GM12878 (cell line): Measurements from ENCODE around the gene C1orf232. TPM values are rescaled to one million over a fixed set of nuclear protein-coding genes. Genes with fewer than 3 reads are reported as not detected.

Source experiments
- ATAC-seq: fragments of 200-7000 bp; cut with Tn5 transposase; 3 replicates; pipeline ENCODE4 v1.9.1; 2020; ENCODE audit warnings: mild to moderate bottlenecking, moderate library complexity
- BruUV-seq: library from RNA; stranded (reverse); fragments of 400-500 nt; replicated peaks from 2 replicates; lab custom pipeline; 2021; lab: Mats Ljungman, UMichigan
- CTCF ChIA-PET: fragments of 300-600 bp; sonication (Branson Sonifier 250); formaldehyde crosslinking; extraction: SDS; loops from one replicate; lab custom pipeline; 2021; ENCODE audit warnings: inconsistent platforms; lab: Yijun Ruan, JAX
- POLR2A ChIA-PET: fragments of 350-600 bp; formaldehyde crosslinking; extraction: SDS; loops from one replicate; lab custom pipeline; 2021; ENCODE audit warnings: inconsistent platforms; lab: Charles Lee
- RAD21 ChIA-PET: fragments of 300-600 bp; sonication (Branson Sonifier 250); formaldehyde crosslinking; loops from one replicate; lab custom pipeline; 2023; ENCODE audit warnings: antibody characterized with exemption; ENCODE audit not compliant: unreplicated experiment; lab: Charles Lee
- SMC1A ChIA-PET: fragments of 300-600 bp; sonication (Branson Sonifier 250); formaldehyde crosslinking; loops from one replicate; lab custom pipeline; 2023; ENCODE audit not compliant: unreplicated experiment, uncharacterized antibody; lab: Charles Lee
- DNase-seq: peaks from one replicate; pipeline ENCODE4 v3.0.0-alpha.2; 2011; ENCODE audit warnings: low read depth, low spot score
- FAIRE-seq: peaks from 3 replicates; lab custom pipeline; 2011; peaks lifted over from hg19 to GRCh38; lab: Jason Lieb, UNC
- H2AFZ ChIP-seq: 2 replicates; pipeline ENCODE4 v1.6.0; 2011; ENCODE audit warnings: low read depth, low read length, control low read depth; ENCODE audit not compliant: control insufficient read depth
- H3K27ac ChIP-seq: 2 replicates; pipeline ENCODE4 v1.5.1; 2011; ENCODE audit warnings: control low read depth; ENCODE audit not compliant: control insufficient read depth, insufficient read depth
- H3K27me3 ChIP-seq, 2 experiments: replicated peaks in 1 of 2; 2 replicates each; pipeline versions ENCODE4 v1.6.0 to v1.6.1; 2011; ENCODE audit warnings: low read length in 1 of 2; ENCODE audit not compliant: control insufficient read depth in 2 of 2, insufficient read depth in 2 of 2
- H3K36me3 ChIP-seq, 2 experiments: 2 replicates each; pipeline ENCODE4 v1.5.1; 2011; ENCODE audit warnings: low read length in 1 of 2; ENCODE audit not compliant: control insufficient read depth in 2 of 2, insufficient read depth in 2 of 2
- H3K4me1 ChIP-seq: 2 replicates; pipeline ENCODE4 v1.6.1; 2011; ENCODE audit warnings: mild to moderate bottlenecking, low read length, moderate library complexity, mixed read lengths; ENCODE audit not compliant: control insufficient read depth, insufficient read depth
- H3K4me2 ChIP-seq: 2 replicates; pipeline ENCODE4 v1.6.0; 2011; ENCODE audit warnings: control low read depth; ENCODE audit not compliant: control insufficient read depth, insufficient read depth
- H3K4me3 ChIP-seq: fragments of 200-600 bp; sonication (generic); 2 replicates; pipeline ENCODE4 v1.5.1; 2016
- H3K79me2 ChIP-seq: 2 replicates; pipeline ENCODE4 v1.6.0; 2011; ENCODE audit warnings: low read length; ENCODE audit not compliant: control insufficient read depth, insufficient read depth
- H3K9ac ChIP-seq: 2 replicates; pipeline ENCODE4 v1.8.0; 2011; ENCODE audit warnings: low read length, control low read depth, mixed read lengths; ENCODE audit not compliant: control insufficient read depth, insufficient read depth
- H3K9me3 ChIP-seq: replicated peaks from 3 replicates; pipeline ENCODE4 v1.5.1; 2011; ENCODE audit warnings: mild to moderate bottlenecking, low read length; ENCODE audit not compliant: control insufficient read depth, insufficient read depth
- H4K20me1 ChIP-seq: 2 replicates; pipeline ENCODE4 v1.6.0; 2011; ENCODE audit not compliant: control insufficient read depth, insufficient read depth
- CUX1 ChIP-seq: IDR thresholded peaks from 2 replicates; pipeline ENCODE4 v1.6.1; 2012; ENCODE audit warnings: improper control_type of control experiment, low read depth, low read length; ENCODE audit not compliant: insufficient replicate concordance
- FOS ChIP-seq: IDR thresholded peaks from 3 replicates; pipeline ENCODE4 v1.6.1; 2011; ENCODE audit warnings: borderline replicate concordance; ENCODE audit not compliant: insufficient read length; ENCODE audit errors: extremely low read depth
- FOXM1 ChIP-seq: IDR thresholded peaks from 2 replicates; pipeline ENCODE4 v1.6.1; 2012; ENCODE audit warnings: low read depth, mild to moderate bottlenecking, inconsistent platforms, low read length, moderate library complexity
- NBN ChIP-seq: fragments of 450-650 bp; IDR thresholded peaks from 2 replicates; pipeline ENCODE4 v1.6.1; 2016
- NFXL1 ChIP-seq: fragments of 450-650 bp; IDR thresholded peaks from 2 replicates; pipeline ENCODE4 v1.6.1; 2017; ENCODE audit warnings: antibody characterized with exemption, mild to moderate bottlenecking, borderline replicate concordance
- NFYA ChIP-seq: IDR thresholded peaks from 2 replicates; pipeline ENCODE4 v1.6.1; 2011; ENCODE audit warnings: low read depth, mild to moderate bottlenecking, low read length, improper control_type of control experiment, borderline replicate concordance
- NRF1 ChIP-seq: conservative IDR thresholded peaks from 2 replicates; pipeline ENCODE4 v1.6.1; 2011; ENCODE audit warnings: mild to moderate bottlenecking, low read depth, low read length, improper control_type of control experiment
- POLR2A ChIP-seq: IDR thresholded peaks from 2 replicates; pipeline ENCODE4 v1.6.1; 2011; ENCODE audit warnings: low read depth, mild to moderate bottlenecking, low read length
- POLR2AphosphoS2 ChIP-seq: IDR thresholded peaks from 2 replicates; pipeline ENCODE4 v1.6.1; 2011; ENCODE audit warnings: low read depth, mild to moderate bottlenecking, low read length, improper control_type of control experiment, moderate library complexity
- RB1 ChIP-seq: fragments of 450-650 bp; formaldehyde crosslinking; IDR thresholded peaks from 2 replicates; pipeline ENCODE4 v1.6.1; 2017; ENCODE audit warnings: mild to moderate bottlenecking, borderline replicate concordance
- RBBP5 ChIP-seq: fragments of 200-600 bp; sonication (generic); conservative IDR thresholded peaks from 2 replicates; pipeline ENCODE4 v1.6.1; 2016
- RELA ChIP-seq: fragments of 450-650 bp; IDR thresholded peaks from 2 replicates; pipeline ENCODE4 v1.8.0; 2014; ENCODE audit warnings: borderline replicate concordance; ENCODE audit not compliant: partially characterized antibody
- WGBS: methylation state at CpG from one replicate; pipeline ENCODE4 v1.1.6; 2016; ENCODE audit warnings: low lambda C conversion rate; ENCODE audit not compliant: insufficient replicate concordance, insufficient coverage; ENCODE audit errors: missing lambda C conversion rate; 5-methylcytosine and 5-hydroxymethylcytosine counted together
- in situ Hi-C: fragments of 300-500 bp; cut with MboI; formaldehyde crosslinking; loops from 9 replicates; pipeline ENCODE4 v1.14.3; 2018; ENCODE audit warnings: mixed read lengths
- intact Hi-C: fragments of 100-400 bp; cut with micrococcal nuclease; formaldehyde crosslinking; loops from one replicate; pipeline ENCODE4 v1.14.2; 2022; ENCODE audit not compliant: unreplicated experiment
- polyA plus RNA-seq, 11 experiments: library from polyadenylated mRNA; depleted of rRNA in 4 of 11; unstranded in 6 of 11; stranded (reverse) in 5 of 11; fragments of >200 nt; fragmentation: Nextera tagmentation in 4 of 11; fragmentation: Illumina TruSeq in 1 of 11; extraction: Ambion mirVana in 4 of 11; extraction: Trizol in 1 of 11; gene quantifications; 1 replicate in 1 of 11; 2 replicates in 10 of 11; pipeline versions ENCODE4 v1.2.1 to v1.2.3, GENCODE V29; 2011 to 2016; ENCODE audit warnings: inconsistent platforms in 2 of 11, missing spikeins in 2 of 11, low read depth in 1 of 11
- total RNA-seq, 4 experiments: library from RNA; depleted of rRNA in 3 of 4; stranded (reverse); fragments of >200 nt in 3 of 4; fragmentation: Illumina TruSeq in 1 of 4; extraction: Trizol in 1 of 4; gene quantifications; 2 replicates each; pipeline versions ENCODE4 v1.2.1 to v1.2.3, GENCODE V29; 2013 to 2021
- TF ChIP-seq, protein P1 (sequence below), 3 experiments: IDR thresholded peaks in 2 of 3; conservative IDR thresholded peaks in 1 of 3; 2 replicates each; pipeline ENCODE4 v1.5.1; 2011; ENCODE audit warnings: low read depth in 3 of 3, low read length in 3 of 3, mild to moderate bottlenecking in 3 of 3, control low read depth in 2 of 3, moderate library complexity in 2 of 3, inconsistent platforms in 1 of 3, mixed read lengths in 1 of 3; ENCODE audit not compliant: control insufficient read depth in 2 of 3, insufficient read depth in 1 of 3; ENCODE audit errors: extremely low read depth in 1 of 3
- TF ChIP-seq, protein P2 (sequence below): fragments of 450-650 bp; IDR thresholded peaks from 2 replicates; pipeline ENCODE4 v1.6.1; 2016; ENCODE audit warnings: mild to moderate bottlenecking

The C1orf232 gene
- total and polyA plus RNA-seq, 10 of the 15 experiments (the other 5 are each of a cell fraction or from before 2014, with no cell fraction given): not detected

DNA sequence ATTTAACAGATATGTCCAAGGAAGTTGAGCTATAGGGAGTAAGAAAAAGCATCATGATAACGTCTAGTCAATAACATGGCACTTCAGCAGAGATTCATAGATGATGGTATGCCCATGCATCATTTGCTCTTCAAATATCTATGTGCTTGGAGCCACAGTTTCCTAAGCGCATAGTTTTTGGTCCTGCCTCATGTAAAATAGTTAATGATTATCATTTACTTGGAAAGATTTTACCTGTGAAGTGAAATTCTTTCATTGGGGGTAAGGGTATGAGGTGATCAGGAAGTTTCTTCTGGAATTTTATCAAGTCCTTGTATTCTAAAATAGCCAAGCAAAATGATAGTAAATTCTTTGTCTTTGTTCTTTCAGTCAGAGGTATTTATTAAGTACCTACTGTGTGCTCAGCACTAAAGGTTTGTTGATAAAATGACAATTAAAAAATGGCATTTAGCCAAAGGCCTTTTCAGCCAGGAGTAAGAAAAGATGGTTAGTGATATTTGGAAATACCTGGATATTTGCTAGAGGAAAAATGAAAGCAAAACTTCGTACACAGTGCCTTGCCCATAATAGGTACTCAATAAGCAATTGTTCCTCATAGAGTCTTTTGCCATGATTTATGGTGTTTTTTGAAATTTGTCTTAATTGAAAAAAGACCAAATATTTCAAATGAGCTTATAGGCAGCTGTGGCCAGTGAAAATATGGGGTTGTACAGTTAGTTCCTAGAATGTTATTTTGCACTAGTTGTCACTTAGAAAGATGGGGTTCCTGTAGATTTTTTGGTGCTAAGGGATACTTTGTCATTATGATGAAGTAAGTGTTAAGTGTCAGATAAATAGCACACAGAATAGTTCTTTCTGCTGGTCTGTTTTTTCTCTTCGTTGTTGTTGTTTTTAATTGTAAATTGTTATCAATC lies 44.1 kb downstream of the C1orf232 start:
- H3K36me3 ChIP-seq: peaks cover 0 to 6% of the 10 kb centered on the region in 2 experiments; a peak in 1 of 4 replicates
- no peak for ATAC-seq
- peaks cover 4% of the 10 kb centered on the region for H3K4me1 ChIP-seq
- H3K9me3 ChIP-seq: no peaks in the 10 kb centered on the region
- no peak overlapping the region for H3K4me2 ChIP-seq
- no peak for FAIRE-seq
- ChIA-PET POLR2A (interaction anchor here (1.1 kb wide), 1 partner anchor 11 kb away, joined by 3 read pairs; no protein-coding TSS in a partner anchor), CTCF (interaction anchor here (0.5 to 8.3 kb wide), 5 partner anchors 11 to 1366 kb away, joined by 3 to 92 read pairs (median 7); partner anchors contain the start of gene CEP85), RAD21 (interaction anchor here (0.7 to 2.2 kb wide), 3 partner anchors 20 to 109 kb away, joined by 3 to 13 read pairs (median 3); no protein-coding TSS in a partner anchor), SMC1A (interaction anchor here (0.6 to 2.3 kb wide), 6 partner anchors 12 to 258 kb away, joined by 3 to 14 read pairs (median 4); no protein-coding TSS in a partner anchor)
- in situ Hi-C loops (no loop called here), intact Hi-C loops (no loop called here)
- no peaks in the 10 kb centered on the region; the same call in 1 of the 2 replicates for H3K79me2 ChIP-seq
- BruUV-seq: TSS peak; percentile 16
- WGBS: 92% methylated on average over 4 of the region's 4 CpGs
- DNase-seq: no peak
- H4K20me1 ChIP-seq: no peaks in the 10 kb centered on the region
- H2AFZ ChIP-seq: no peak overlapping the region
- H3K4me3 ChIP-seq: no peak overlapping the region
- no peak overlapping the region for H3K27ac ChIP-seq
- H3K9ac ChIP-seq: no peak overlapping the region
- no peaks in the 10 kb centered on the region for H3K27me3 ChIP-seq
- TF ChIP-seq FOS: no peak
- TF ChIP-seq NFYA: no peak
- TF ChIP-seq, protein P1, sequence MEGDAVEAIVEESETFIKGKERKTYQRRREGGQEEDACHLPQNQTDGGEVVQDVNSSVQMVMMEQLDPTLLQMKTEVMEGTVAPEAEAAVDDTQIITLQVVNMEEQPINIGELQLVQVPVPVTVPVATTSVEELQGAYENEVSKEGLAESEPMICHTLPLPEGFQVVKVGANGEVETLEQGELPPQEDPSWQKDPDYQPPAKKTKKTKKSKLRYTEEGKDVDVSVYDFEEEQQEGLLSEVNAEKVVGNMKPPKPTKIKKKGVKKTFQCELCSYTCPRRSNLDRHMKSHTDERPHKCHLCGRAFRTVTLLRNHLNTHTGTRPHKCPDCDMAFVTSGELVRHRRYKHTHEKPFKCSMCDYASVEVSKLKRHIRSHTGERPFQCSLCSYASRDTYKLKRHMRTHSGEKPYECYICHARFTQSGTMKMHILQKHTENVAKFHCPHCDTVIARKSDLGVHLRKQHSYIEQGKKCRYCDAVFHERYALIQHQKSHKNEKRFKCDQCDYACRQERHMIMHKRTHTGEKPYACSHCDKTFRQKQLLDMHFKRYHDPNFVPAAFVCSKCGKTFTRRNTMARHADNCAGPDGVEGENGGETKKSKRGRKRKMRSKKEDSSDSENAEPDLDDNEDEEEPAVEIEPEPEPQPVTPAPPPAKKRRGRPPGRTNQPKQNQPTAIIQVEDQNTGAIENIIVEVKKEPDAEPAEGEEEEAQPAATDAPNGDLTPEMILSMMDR (IDR thresholded peaks at IDR 0.05 in 2 of 3, conservative IDR thresholded peaks at IDR 0.05 in 1 of 3; ENCODE audit: control insufficient read depth in 2 of 3, extremely low read depth in 1 of 3, insufficient read depth in 1 of 3, low read depth in 3 of 3, low read length in 3 of 3): no peak
- TF ChIP-seq CUX1: no peak
- TF ChIP-seq NBN: no peak
- no peak for TF ChIP-seq RB1
- TF ChIP-seq FOXM1: no peak
- TF ChIP-seq, protein P2, sequence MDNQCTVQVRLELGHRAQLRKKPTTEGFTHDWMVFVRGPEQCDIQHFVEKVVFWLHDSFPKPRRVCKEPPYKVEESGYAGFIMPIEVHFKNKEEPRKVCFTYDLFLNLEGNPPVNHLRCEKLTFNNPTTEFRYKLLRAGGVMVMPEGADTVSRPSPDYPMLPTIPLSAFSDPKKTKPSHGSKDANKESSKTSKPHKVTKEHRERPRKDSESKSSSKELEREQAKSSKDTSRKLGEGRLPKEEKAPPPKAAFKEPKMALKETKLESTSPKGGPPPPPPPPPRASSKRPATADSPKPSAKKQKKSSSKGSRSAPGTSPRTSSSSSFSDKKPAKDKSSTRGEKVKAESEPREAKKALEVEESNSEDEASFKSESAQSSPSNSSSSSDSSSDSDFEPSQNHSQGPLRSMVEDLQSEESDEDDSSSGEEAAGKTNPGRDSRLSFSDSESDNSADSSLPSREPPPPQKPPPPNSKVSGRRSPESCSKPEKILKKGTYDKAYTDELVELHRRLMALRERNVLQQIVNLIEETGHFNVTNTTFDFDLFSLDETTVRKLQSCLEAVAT: no peak
- no peak for TF ChIP-seq RBBP5
- TF ChIP-seq RELA: no peak
- TF ChIP-seq POLR2A: no peak
- TF ChIP-seq NRF1: no peak
- no peak for TF ChIP-seq NFXL1
- no peak for TF ChIP-seq POLR2AphosphoS2
